ENCODE results near the gene ESRRB.

- TF ChIP-seq CTCF (IDR thresholded peaks at IDR 0.05; ENCODE audit: poor library complexity): no peak
- no peak for TF ChIP-seq EZH2 (IDR thresholded peaks at IDR 0.05; ENCODE audit: borderline replicate concordance)
- TF ChIP-seq EZH2phosphoT487 (IDR thresholded peaks at IDR 0.05; ENCODE audit: low read depth, severe bottlenecking, unreplicated experiment): no peak
Measured at GRCh38 chr14:76375947-76376404, at the start of gene ESRRB.
